GM23338 (cell line): ENCODE results near the gene ENTPD7. TPM values are rescaled to one million over a fixed set of nuclear protein-coding genes. Genes with fewer than 3 reads are reported as not detected.

Source experiments
- ATAC-seq: fragments of 200-7000 bp; cut with Tn5 transposase; 3 replicates; pipeline ENCODE4 v1.9.1; 2020
- DNase-seq: peaks from one replicate; pipeline ENCODE4 v3.0.0-alpha.2; 2015; ENCODE audit warnings: low spot score
- H2AFZ ChIP-seq: fragments of 200-600 bp; sonication (generic); 2 replicates; pipeline ENCODE4 v1.8.0; 2016; ENCODE audit warnings: antibody characterized with exemption, mild to moderate bottlenecking, moderate library complexity
- H3F3A ChIP-seq: fragments of 200-600 bp; sonication (generic); replicated peaks from 2 replicates; pipeline ENCODE4 v1.8.0; 2017; ENCODE audit warnings: antibody characterized with exemption, mixed run types, low read depth
- H3K27ac ChIP-seq: fragments of 200-600 bp; sonication (generic); 2 replicates; pipeline ENCODE4 v1.6.1; 2016; ENCODE audit warnings: low read depth
- H3K27me3 ChIP-seq: fragments of 200-600 bp; sonication (generic); 2 replicates; pipeline ENCODE4 v1.8.0; 2016; ENCODE audit warnings: mild to moderate bottlenecking, mixed run types, moderate library complexity; ENCODE audit not compliant: insufficient read depth
- H3K36me3 ChIP-seq: fragments of 200-600 bp; sonication (generic); 2 replicates; pipeline ENCODE4 v1.8.0; 2016; ENCODE audit warnings: mild to moderate bottlenecking; ENCODE audit not compliant: insufficient read depth
- H3K4me1 ChIP-seq: fragments of 200-600 bp; sonication (generic); 2 replicates; pipeline ENCODE4 v1.8.0; 2016; ENCODE audit warnings: mild to moderate bottlenecking, moderate library complexity; ENCODE audit not compliant: insufficient read depth
- H3K4me2 ChIP-seq: fragments of 200-600 bp; sonication (generic); 2 replicates; pipeline ENCODE4 v1.7.1; 2017; ENCODE audit warnings: mixed run types
- H3K4me3 ChIP-seq: fragments of 200-600 bp; sonication (generic); 2 replicates; pipeline ENCODE4 v1.6.1; 2016; ENCODE audit warnings: mixed run types
- H3K79me2 ChIP-seq: fragments of 200-600 bp; sonication (generic); replicated peaks from 2 replicates; pipeline ENCODE4 v1.8.0; 2017; ENCODE audit warnings: mild to moderate bottlenecking; ENCODE audit not compliant: insufficient read depth
- H3K9me2 ChIP-seq: fragments of 200-600 bp; sonication (generic); 2 replicates; pipeline ENCODE4 v1.8.0; 2017; ENCODE audit not compliant: insufficient read depth
- H4K20me1 ChIP-seq: fragments of 200-600 bp; sonication (generic); replicated peaks from 2 replicates; pipeline ENCODE4 v1.8.0; 2017; ENCODE audit warnings: mild to moderate bottlenecking; ENCODE audit not compliant: insufficient read depth
- H3K27ac Mint-ChIP-seq: 2 replicates; pipeline ENCODE4 v1.8.0; 2020; ENCODE audit warnings: inconsistent platforms, mild to moderate bottlenecking, moderate library complexity, mixed read lengths
- H3K27me3 Mint-ChIP-seq: 3 replicates; pipeline ENCODE4 v1.8.0; 2022; ENCODE audit warnings: low read depth, mild to moderate bottlenecking, moderate library complexity, mixed read lengths, inconsistent platforms; ENCODE audit not compliant: insufficient read depth, poor library complexity
- H3K36me3 Mint-ChIP-seq: 3 replicates; pipeline ENCODE4 v1.8.0; 2021; ENCODE audit warnings: low read depth, mild to moderate bottlenecking, inconsistent platforms, moderate library complexity, mixed read lengths
- H3K4me1 Mint-ChIP-seq: 3 replicates; pipeline ENCODE4 v1.8.0; 2020; ENCODE audit warnings: mild to moderate bottlenecking, inconsistent platforms, mixed read lengths
- H3K4me3 Mint-ChIP-seq: 3 replicates; pipeline ENCODE4 v1.8.0; 2021; ENCODE audit warnings: moderate library complexity, mild to moderate bottlenecking, inconsistent platforms, mixed read lengths
- H3K9me3 Mint-ChIP-seq: 3 replicates; pipeline ENCODE4 v1.8.0; 2020; ENCODE audit warnings: moderate library complexity, mild to moderate bottlenecking, inconsistent platforms, mixed read lengths
- CREB1 ChIP-seq: fragments of 250-450 bp; sonication (Bioruptor Pico); IDR thresholded peaks from 2 replicates; pipeline ENCODE4 v1.5.0; 2020; ENCODE audit warnings: low read depth, mild to moderate bottlenecking, moderate library complexity
- ETS1 ChIP-seq: IDR thresholded peaks from 2 replicates; pipeline ENCODE4 v1.6.1; 2016; ENCODE audit warnings: antibody characterized with exemption
- EZH2phosphoT487 ChIP-seq: fragments of 200-600 bp; sonication (generic); IDR thresholded peaks from one replicate; pipeline ENCODE4 v1.8.1; 2018; ENCODE audit warnings: antibody characterized with exemption; ENCODE audit not compliant: unreplicated experiment
- POLR2AphosphoS5 ChIP-seq: IDR thresholded peaks from 2 replicates; pipeline ENCODE4 v1.6.1; 2016; ENCODE audit warnings: antibody characterized with exemption, low read depth
- REST ChIP-seq: IDR thresholded peaks from one replicate; pipeline ENCODE4 v1.6.1; 2018; ENCODE audit warnings: antibody characterized with exemption; ENCODE audit not compliant: unreplicated experiment
- ZNF114 ChIP-seq: fragments of 250-450 bp; sonication (Bioruptor Pico); IDR thresholded peaks from 2 replicates; pipeline ENCODE4 v1.5.0; 2020; ENCODE audit warnings: mild to moderate bottlenecking, moderate library complexity
- ZNF331 ChIP-seq: fragments of 250-450 bp; sonication (Bioruptor Pico); IDR thresholded peaks from 2 replicates; pipeline ENCODE4 v1.5.0; 2020; ENCODE audit warnings: low read depth, mild to moderate bottlenecking, moderate library complexity
- ZNF462 ChIP-seq: fragments of 250-450 bp; sonication (Bioruptor Pico); IDR thresholded peaks from 2 replicates; pipeline ENCODE4 v1.5.0; 2020; ENCODE audit warnings: mild to moderate bottlenecking, moderate library complexity
- polyA plus RNA-seq: library from polyadenylated mRNA; unstranded; fragments of >200 nt; fragmentation: Nextera tagmentation; extraction: Ambion mirVana; gene quantifications from 2 replicates; pipeline ENCODE4 v1.2.1, GENCODE V29; 2016
- total RNA-seq: library from RNA; depleted of rRNA; stranded (reverse); fragments of >200 nt; shearing (Covaris generic); gene quantifications from 2 replicates; pipeline ENCODE4 v1.2.3, GENCODE V29; 2014

ENTPD7 gene
- total and polyA plus RNA-seq, 2 experiments from 2014 or later = 1.7 to 12.6 TPM

- no peak for TF ChIP-seq REST
- TF ChIP-seq ZNF331 = no peak
- TF ChIP-seq EZH2phosphoT487 = no peak
- TF ChIP-seq ETS1 = no peak
- TF ChIP-seq ZNF114 = no peak
- TF ChIP-seq CREB1 = no peak
- no peak for TF ChIP-seq POLR2AphosphoS5
Observed at GRCh38 chr10:99714446-99714845, 55.1 kb downstream of the ENTPD7 start (continued).

- ATAC-seq = no peak
- Mint-ChIP-seq H3K4me1 (no peaks in the 10 kb centered on the region), H3K27ac (no peak overlapping the region), H3K9me3 (no peaks in the 10 kb centered on the region), H3K27me3 (peaks cover 4% of the 10 kb centered on the region), H3K4me3 (no peak overlapping the region), H3K36me3 (peaks cover 77% of the 10 kb centered on the region)
- TF ChIP-seq ZNF331 = no peak
- no peak for TF ChIP-seq ETS1
- TF ChIP-seq CREB1 = no peak
- no peak for TF ChIP-seq POLR2AphosphoS5
- TF ChIP-seq ZNF114 = no peak
- Histone ChIP-seq H3K27ac (no peak overlapping the region), H3K36me3 (peaks cover 56% of the 10 kb centered on the region), H2AFZ (no peak overlapping the region), H3K27me3 (no peaks in the 10 kb centered on the region), H3K4me1 (no peaks in the 10 kb centered on the region), H3K4me3 (no peak overlapping the region), H3F3A (no peaks in the 10 kb centered on the region), H3K4me2 (no peak overlapping the region), H4K20me1 (peaks cover 4% of the 10 kb centered on the region), H3K79me2 (no peaks in the 10 kb centered on the region), H3K9me2 (no peaks in the 10 kb centered on the region)
- DNase-seq = no peak
Observed at GRCh38 chr10:99720387-99720786, 61.1 kb downstream of the ENTPD7 start.

- Histone ChIP-seq H3K27me3 (no peaks in the 10 kb centered on the region), H3K4me2 (no peak overlapping the region), H3K79me2 (peaks cover 34% of the 10 kb centered on the region), H3K27ac (no peak overlapping the region), H3K9me2 (no peaks in the 10 kb centered on the region), H3K36me3 (peaks cover 23% of the 10 kb centered on the region), H3K4me1 (peaks cover 4% of the 10 kb centered on the region; the same call in 1 of the 2 replicates), H3K4me3 (no peak overlapping the region), H3F3A (no peaks in the 10 kb centered on the region), H2AFZ (no peak overlapping the region), H4K20me1 (no peaks in the 10 kb centered on the region; the same call in none of the 2 replicates)
- H3K9me3 Mint-ChIP-seq = peaks cover 2% of the 10 kb centered on the region; the same call in 1 of the 3 replicates
- peaks cover 23% of the 10 kb centered on the region for H3K36me3 Mint-ChIP-seq
- H3K27me3 Mint-ChIP-seq = peaks cover 7% of the 10 kb centered on the region
- no peak overlapping the region for H3K4me3 Mint-ChIP-seq
- DNase-seq (no peak), ATAC-seq (no peak)
- H3K4me1 Mint-ChIP-seq = peaks cover 7% of the 10 kb centered on the region
- no peak overlapping the region for H3K27ac Mint-ChIP-seq
- TF ChIP-seq POLR2AphosphoS5 (no peak), ZNF462 (CRISPR knock-in tag) (no peak), ZNF114 (no peak)
Observed at GRCh38 chr10:99730026-99730425, 70.7 kb downstream of the ENTPD7 start.
